ENCODE measurements around the gene ZBTB7C. TPM values are rescaled to one million over a fixed set of nuclear protein-coding genes. Genes with fewer than 3 reads are reported as not detected.
A peak's percentile ranks its signal among the peaks of the same experiment; 100 is the strongest.

The ZBTB7C gene
- total RNA-seq, 1 experiment from 2014 or later = 0.18 TPM

DNA sequence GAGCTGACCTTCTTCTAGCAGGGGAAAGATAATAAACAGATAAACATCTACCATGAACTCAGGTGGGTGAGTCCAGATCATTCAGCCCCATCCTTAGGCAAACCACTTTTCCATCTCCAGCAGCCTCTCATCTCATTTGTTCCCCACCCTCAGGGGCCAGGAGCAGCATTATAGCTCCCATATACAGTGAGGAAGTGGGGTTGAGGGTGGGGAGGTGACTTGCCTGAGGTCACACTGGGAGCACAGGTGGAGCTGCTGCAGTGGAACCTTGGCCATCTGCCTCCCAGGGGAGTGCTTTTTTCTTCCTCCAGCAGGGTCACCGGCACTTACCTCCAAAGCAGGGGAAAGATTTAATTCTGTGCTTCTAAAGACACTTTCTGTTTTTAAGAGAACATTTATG is 266.2 kb downstream of the ZBTB7C start:
- Mint-ChIP-seq H3K27me3 (ENCODE audit: insufficient read depth, unreplicated experiment) (no peaks in the 10 kb centered on the region), H3K9me3 (ENCODE audit: unreplicated experiment) (no peaks in the 10 kb centered on the region), H3K27ac (ENCODE audit: unreplicated experiment) (peak overlapping the region; percentile 32), H3K4me3 (ENCODE audit: unreplicated experiment) (peak overlapping the region; percentile 31), H3K36me3 (ENCODE audit: insufficient read depth, unreplicated experiment) (no peaks in the 10 kb centered on the region), H3K4me1 (ENCODE audit: low read depth, unreplicated experiment) (peaks cover 21% of the 10 kb centered on the region)
- Histone ChIP-seq H3K9me3 (no peaks in the 10 kb centered on the region), H3K27me3 (replicated peaks; ENCODE audit: control insufficient read depth, insufficient read depth, low read length) (no peaks in the 10 kb centered on the region), H3K36me3 (ENCODE audit: control insufficient read depth, insufficient read depth, low read length) (no peaks in the 10 kb centered on the region), H3K4me1 (no peaks in the 10 kb centered on the region), H3K4me3 (ENCODE audit: low read depth, low read length) (no peak overlapping the region)
- ChIA-PET CTCF (no interaction called here), POLR2A (interaction anchor here (0.5 kb wide), 1 partner anchor 254 kb away, joined by 3 read pairs; no protein-coding TSS in a partner anchor)
- BruUV-seq (replicated peaks) = no TSS peak
- TF ChIP-seq, protein P1, sequence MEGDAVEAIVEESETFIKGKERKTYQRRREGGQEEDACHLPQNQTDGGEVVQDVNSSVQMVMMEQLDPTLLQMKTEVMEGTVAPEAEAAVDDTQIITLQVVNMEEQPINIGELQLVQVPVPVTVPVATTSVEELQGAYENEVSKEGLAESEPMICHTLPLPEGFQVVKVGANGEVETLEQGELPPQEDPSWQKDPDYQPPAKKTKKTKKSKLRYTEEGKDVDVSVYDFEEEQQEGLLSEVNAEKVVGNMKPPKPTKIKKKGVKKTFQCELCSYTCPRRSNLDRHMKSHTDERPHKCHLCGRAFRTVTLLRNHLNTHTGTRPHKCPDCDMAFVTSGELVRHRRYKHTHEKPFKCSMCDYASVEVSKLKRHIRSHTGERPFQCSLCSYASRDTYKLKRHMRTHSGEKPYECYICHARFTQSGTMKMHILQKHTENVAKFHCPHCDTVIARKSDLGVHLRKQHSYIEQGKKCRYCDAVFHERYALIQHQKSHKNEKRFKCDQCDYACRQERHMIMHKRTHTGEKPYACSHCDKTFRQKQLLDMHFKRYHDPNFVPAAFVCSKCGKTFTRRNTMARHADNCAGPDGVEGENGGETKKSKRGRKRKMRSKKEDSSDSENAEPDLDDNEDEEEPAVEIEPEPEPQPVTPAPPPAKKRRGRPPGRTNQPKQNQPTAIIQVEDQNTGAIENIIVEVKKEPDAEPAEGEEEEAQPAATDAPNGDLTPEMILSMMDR (IDR thresholded peaks at IDR 0.05; ENCODE audit: insufficient read depth in 1 of 2, low read depth in 1 of 2, low read length in 1 of 2, severe bottlenecking in 1 of 2, unreplicated experiment in 1 of 2) = no peak
- DNase-seq = no peak
- intact Hi-C loops (cut with micrococcal nuclease; ENCODE audit: unreplicated experiment) = no loop called here

DNA sequence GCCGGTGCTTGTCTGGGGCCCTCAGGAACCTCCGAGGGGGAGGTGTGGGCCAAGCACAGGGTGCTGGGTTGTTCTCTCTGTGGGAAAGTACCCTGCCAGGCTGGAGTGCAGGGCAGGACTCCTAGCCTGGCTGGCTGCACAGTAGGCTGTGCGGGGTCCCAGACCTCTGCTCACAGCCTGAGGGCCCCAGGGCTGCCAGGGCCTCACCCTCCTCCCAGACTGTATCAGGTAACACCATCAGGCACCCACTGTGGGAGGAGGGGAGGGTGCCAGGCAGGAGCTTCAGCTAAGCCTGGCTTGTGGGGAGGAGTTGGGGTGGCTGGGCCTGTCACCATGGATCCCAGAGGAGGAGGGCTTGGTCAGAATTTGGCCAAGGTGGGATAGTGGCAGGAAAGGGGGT is 266.8 kb downstream of the ZBTB7C start:
- intact Hi-C loops (cut with micrococcal nuclease; ENCODE audit: unreplicated experiment) = no loop called here
- BruUV-seq (replicated peaks) = no TSS peak
- H3K4me1 ChIP-seq = no peaks in the 10 kb centered on the region
- TF ChIP-seq, protein P1 (IDR thresholded peaks at IDR 0.05; ENCODE audit: insufficient read depth in 1 of 2, low read depth in 1 of 2, low read length in 1 of 2, severe bottlenecking in 1 of 2, unreplicated experiment in 1 of 2) = no peak
- H3K36me3 Mint-ChIP-seq (ENCODE audit: insufficient read depth, unreplicated experiment) = no peaks in the 10 kb centered on the region
- no peak overlapping the region for H3K4me3 Mint-ChIP-seq (ENCODE audit: unreplicated experiment)
- H3K27me3 ChIP-seq (replicated peaks; ENCODE audit: control insufficient read depth, insufficient read depth, low read length) = no peaks in the 10 kb centered on the region
- CTCF ChIA-PET = no interaction called here
- H3K27me3 Mint-ChIP-seq (ENCODE audit: insufficient read depth, unreplicated experiment) = no peaks in the 10 kb centered on the region
- no peaks in the 10 kb centered on the region for H3K9me3 ChIP-seq
- H3K36me3 ChIP-seq (ENCODE audit: control insufficient read depth, insufficient read depth, low read length) = no peaks in the 10 kb centered on the region
- H3K27ac Mint-ChIP-seq (ENCODE audit: unreplicated experiment) = peak overlapping the region; percentile 32
- no peak overlapping the region for H3K4me3 ChIP-seq (ENCODE audit: low read depth, low read length)
- no peak for DNase-seq
- POLR2A ChIA-PET = interaction anchor here (0.5 kb wide), 1 partner anchor 255 kb away, joined by 3 read pairs; no protein-coding TSS in a partner anchor
- no peaks in the 10 kb centered on the region for H3K9me3 Mint-ChIP-seq (ENCODE audit: unreplicated experiment)
- peaks cover 21% of the 10 kb centered on the region for H3K4me1 Mint-ChIP-seq (ENCODE audit: low read depth, unreplicated experiment)

DNA sequence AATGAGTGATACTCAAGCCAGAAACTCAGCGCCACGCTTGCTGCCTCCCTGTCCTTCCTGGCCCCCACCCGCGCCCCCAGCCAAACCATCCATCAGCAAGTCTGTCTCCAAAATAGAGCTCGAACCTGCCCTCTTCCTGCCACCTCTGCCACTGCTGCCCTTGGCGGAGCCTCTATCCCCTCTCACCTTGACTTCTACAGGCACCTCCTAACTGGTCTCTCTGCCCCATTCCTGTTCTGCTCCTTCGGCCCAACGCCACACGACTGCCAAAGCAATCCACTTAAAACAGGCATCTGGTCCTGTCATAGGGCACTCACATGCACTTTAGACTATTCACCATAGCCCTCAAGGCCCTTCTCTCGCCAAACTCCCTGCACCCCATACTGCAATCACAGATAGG is 268.5 kb downstream of the ZBTB7C start:
- BruUV-seq (replicated peaks) = no TSS peak
- Mint-ChIP-seq H3K4me3 (ENCODE audit: unreplicated experiment) (no peak overlapping the region), H3K36me3 (ENCODE audit: insufficient read depth, unreplicated experiment) (no peaks in the 10 kb centered on the region), H3K27me3 (ENCODE audit: insufficient read depth, unreplicated experiment) (no peaks in the 10 kb centered on the region), H3K9me3 (ENCODE audit: unreplicated experiment) (no peaks in the 10 kb centered on the region), H3K27ac (ENCODE audit: unreplicated experiment) (no peak overlapping the region), H3K4me1 (ENCODE audit: low read depth, unreplicated experiment) (peaks cover 21% of the 10 kb centered on the region)
- ChIA-PET POLR2A (no interaction called here), CTCF (no interaction called here)
- no peaks in the 10 kb centered on the region for H3K27me3 ChIP-seq (replicated peaks; ENCODE audit: control insufficient read depth, insufficient read depth, low read length)
- intact Hi-C loops (cut with micrococcal nuclease; ENCODE audit: unreplicated experiment) = no loop called here
- H3K9me3 ChIP-seq = no peaks in the 10 kb centered on the region
- H3K4me3 ChIP-seq (ENCODE audit: low read depth, low read length) = no peak overlapping the region
- no peaks in the 10 kb centered on the region for H3K4me1 ChIP-seq
- no peaks in the 10 kb centered on the region for H3K36me3 ChIP-seq (ENCODE audit: control insufficient read depth, insufficient read depth, low read length)
- DNase-seq = no peak
- TF ChIP-seq, protein P1 (IDR thresholded peaks at IDR 0.05; ENCODE audit: insufficient read depth in 1 of 2, low read depth in 1 of 2, low read length in 1 of 2, severe bottlenecking in 1 of 2, unreplicated experiment in 1 of 2) = no peak
